HFFc6 (cell line): Measurements from ENCODE around the gene ARPC1B. TPM values are rescaled to one million over a fixed set of nuclear protein-coding genes. Genes with fewer than 3 reads are reported as not detected.

Experiments
- DNase-seq: peaks from one replicate; pipeline ENCODE4 v3.0.0-alpha.2; 2018
- H3K27ac Mint-ChIP-seq: 2 replicates; pipeline ENCODE4 v1.8.0; 2020; ENCODE audit warnings: mild to moderate bottlenecking, mixed read lengths
- H3K27me3 Mint-ChIP-seq: 2 replicates; pipeline ENCODE4 v1.8.0; 2021; ENCODE audit warnings: mild to moderate bottlenecking, moderate library complexity, mixed read lengths; ENCODE audit not compliant: insufficient read depth
- H3K36me3 Mint-ChIP-seq: 2 replicates; pipeline ENCODE4 v1.8.0; 2021; ENCODE audit warnings: low read depth, mixed read lengths
- H3K4me1 Mint-ChIP-seq: 2 replicates; pipeline ENCODE4 v1.8.0; 2020; ENCODE audit warnings: low read depth, mixed read lengths
- H3K4me3 Mint-ChIP-seq: 2 replicates; pipeline ENCODE4 v1.8.0; 2020; ENCODE audit warnings: mild to moderate bottlenecking, moderate library complexity, mixed read lengths
- H3K9me3 Mint-ChIP-seq: 2 replicates; pipeline ENCODE4 v1.8.0; 2020; ENCODE audit warnings: mild to moderate bottlenecking, mixed read lengths
- CTCF ChIP-seq: fragments of 200-600 bp; sonication (generic); IDR thresholded peaks from 2 replicates; pipeline ENCODE4 v1.5.0; 2021; ENCODE audit warnings: antibody characterized with exemption, mild to moderate bottlenecking
- total RNA-seq, 6 experiments: library from RNA; stranded (reverse); fragmentation: NEBNext Ultra II Directional; extraction: Animal tissue kit (Norgen Biotek cat#: 25700); gene quantifications; 2 replicates in 1 of 6; 3 replicates in 5 of 6; pipeline ENCODE4 v1.2.3, GENCODE V29; 2021

Gene ARPC1B
- total RNA-seq, 6 experiments from 2014 or later: 233 to 281 (median 249) TPM

DNA sequence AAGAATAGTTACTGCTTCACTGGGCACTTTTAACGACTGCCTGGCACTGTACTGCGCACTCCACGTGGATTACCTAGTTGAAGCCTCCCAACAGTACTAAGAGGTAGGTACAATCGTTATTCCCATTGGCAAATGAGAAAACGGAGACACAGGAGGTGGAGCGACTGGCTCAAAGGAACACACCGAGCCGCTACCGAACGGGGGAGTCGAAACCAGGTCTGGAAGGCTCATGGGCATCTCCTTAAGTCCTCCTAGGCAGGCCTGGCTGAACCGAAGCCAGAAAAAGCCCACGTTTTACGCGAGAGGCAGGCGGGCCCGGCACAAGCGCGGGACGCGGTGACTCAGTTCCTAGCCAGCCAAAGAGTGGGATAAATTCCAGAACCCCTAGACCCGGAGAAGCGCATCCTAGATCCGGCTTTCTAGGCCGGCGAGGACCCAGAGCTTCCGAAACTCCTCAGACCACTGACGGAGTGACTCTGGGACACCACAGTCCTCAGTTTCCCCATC is 33.4 kb downstream of the ARPC1B start:
- DNase-seq: peak; percentile 70
- TF ChIP-seq CTCF: no peak
- H3K4me3 Mint-ChIP-seq: peak overlapping the region; percentile 98
- H3K27ac Mint-ChIP-seq: peak overlapping the region; percentile 98
- H3K4me1 Mint-ChIP-seq: peaks cover 41% of the 10 kb centered on the region
- peaks cover 48% of the 10 kb centered on the region for H3K36me3 Mint-ChIP-seq
- peaks cover 5% of the 10 kb centered on the region; the same call in 1 of the 2 replicates for H3K27me3 Mint-ChIP-seq
- no peaks in the 10 kb centered on the region for H3K9me3 Mint-ChIP-seq

DNA sequence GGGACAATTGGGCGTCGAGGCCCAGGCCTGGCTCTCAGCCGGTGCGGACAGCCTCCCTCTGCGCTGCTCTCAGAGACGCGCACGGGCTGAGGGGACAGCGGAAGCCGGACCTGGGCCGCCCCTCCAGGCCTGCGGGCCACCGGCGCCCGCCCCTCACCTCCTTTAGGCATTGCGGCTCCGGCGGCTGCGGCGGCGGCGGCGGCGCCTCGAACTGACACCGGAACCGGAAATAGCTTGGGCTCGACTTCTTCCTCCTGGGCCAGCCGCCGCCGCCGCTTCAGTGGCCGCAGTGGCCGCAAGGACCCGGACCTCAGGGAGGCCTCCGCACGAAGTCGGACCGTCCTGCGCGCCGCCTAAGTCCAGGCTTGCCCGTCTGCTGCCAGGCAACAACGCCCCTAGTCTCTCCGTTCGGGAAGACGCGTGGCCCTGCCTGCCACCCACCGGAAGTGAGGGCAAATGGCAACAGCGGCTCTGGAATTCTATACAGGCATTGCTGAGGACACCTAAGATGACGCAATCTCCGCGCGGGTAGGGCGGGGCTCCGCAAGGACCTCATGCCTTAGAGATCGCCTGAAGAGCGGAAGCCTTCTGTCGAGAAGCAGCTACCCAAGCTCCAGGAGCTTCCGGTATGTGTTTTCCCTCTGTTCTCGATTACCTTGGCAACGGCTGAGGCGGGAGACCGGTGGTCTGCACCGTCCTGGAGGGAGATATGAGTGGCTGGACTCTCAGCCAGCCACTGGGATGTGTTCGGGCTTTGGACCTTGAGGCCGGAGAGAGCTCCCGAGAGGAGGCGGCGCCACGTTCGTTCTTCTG is 34.1 kb downstream of the ARPC1B start, which contains the start of the genes BUD31 and PDAP1:
TSS of gene BUD31 (plus strand) at position 591 of the 813 bp plus-strand sequence. CDS start 2,124 bp downstream, outside the sequence.
TSS of gene PDAP1 (minus strand) at position 219 of the 813 bp plus-strand sequence. CDS start at position 170, 49 bp downstream.
- peaks cover 5% of the 10 kb centered on the region; the same call in 1 of the 2 replicates for H3K27me3 Mint-ChIP-seq
- peak; percentile 93 for DNase-seq
- H3K9me3 Mint-ChIP-seq: no peaks in the 10 kb centered on the region
- H3K36me3 Mint-ChIP-seq: peaks cover 46% of the 10 kb centered on the region
- peak; percentile 23; the same call in 1 of the 2 replicates for TF ChIP-seq CTCF
- H3K27ac Mint-ChIP-seq: peak within 1 kb of the TSS; percentile 98
- H3K4me1 Mint-ChIP-seq: peaks cover 41% of the 10 kb centered on the region
- peak within 1 kb of the TSS; percentile 98 for H3K4me3 Mint-ChIP-seq

GRCh38 chr7:99409192-99409572 is 34.7 kb downstream of the ARPC1B start:
- Mint-ChIP-seq H3K4me3 (peak overlapping the region; percentile 98), H3K36me3 (peaks cover 46% of the 10 kb centered on the region), H3K27ac (peak overlapping the region; percentile 98), H3K4me1 (peaks cover 38% of the 10 kb centered on the region), H3K9me3 (no peaks in the 10 kb centered on the region), H3K27me3 (no peaks in the 10 kb centered on the region)
- no peak for TF ChIP-seq CTCF
- DNase-seq: no peak

- Mint-ChIP-seq H3K27ac (peak overlapping the region; percentile 98), H3K36me3 (peaks cover 48% of the 10 kb centered on the region), H3K4me3 (peak overlapping the region; percentile 98), H3K4me1 (peaks cover 31% of the 10 kb centered on the region), H3K9me3 (no peaks in the 10 kb centered on the region), H3K27me3 (no peaks in the 10 kb centered on the region; the same call in 1 of the 2 replicates)
- no peak for TF ChIP-seq CTCF
- DNase-seq: no peak
These were observed 35.3 kb downstream of the ARPC1B start for GRCh38 chr7:99409806-99410205.

DNA sequence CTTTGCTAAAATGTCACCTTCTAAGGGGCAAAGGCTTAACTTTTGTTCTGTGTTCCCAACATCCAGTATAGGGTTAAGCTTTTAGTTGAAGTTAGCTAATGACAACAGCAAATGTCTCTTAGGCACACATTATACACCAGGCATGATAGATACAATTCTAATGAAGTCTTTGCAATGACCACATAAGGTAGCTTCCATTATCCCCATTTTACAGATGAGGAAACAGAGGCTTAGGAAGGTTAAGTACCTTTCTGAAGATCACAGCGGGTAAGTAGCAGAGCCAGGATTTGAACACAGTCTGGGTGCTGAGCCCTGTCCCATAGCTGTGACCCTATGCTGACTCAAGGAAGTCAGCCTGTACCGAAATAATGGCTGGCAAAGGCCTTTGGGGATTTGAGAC is 36.1 kb downstream of the ARPC1B start:
- peak overlapping the region; percentile 98 for H3K27ac Mint-ChIP-seq
- H3K4me3 Mint-ChIP-seq: peak overlapping the region; percentile 98
- peaks cover 55% of the 10 kb centered on the region for H3K36me3 Mint-ChIP-seq

More for the DNA sequence above, 36.1 kb downstream of the ARPC1B start:
- no peak for TF ChIP-seq CTCF
- Mint-ChIP-seq H3K27me3 (no peaks in the 10 kb centered on the region; the same call in 1 of the 2 replicates), H3K4me1 (peaks cover 30% of the 10 kb centered on the region), H3K9me3 (no peaks in the 10 kb centered on the region)
- DNase-seq: no peak
